GM10266 (cell line): ENCODE results near the gene MTX1.

ENCODE experiments used
- DNase-seq: peaks from one replicate; pipeline ENCODE4 v3.0.0; 2012; ENCODE audit errors: extremely low spot score
- CTCF ChIP-seq: IDR thresholded peaks from 2 replicates; pipeline ENCODE4 v1.5.1; 2012; ENCODE audit warnings: mild to moderate bottlenecking, low read depth; ENCODE audit not compliant: control insufficient read depth, insufficient read depth; ENCODE audit errors: missing control alignments

Gene MTX1

GRCh38 chr1:155177192-155177917 is 31.1 kb upstream of the MTX1 start:
- DNase-seq, result no peak

GRCh38 chr1:155177918-155178281 is 30.6 kb upstream of the MTX1 start:
- no peak for DNase-seq
- no peak for TF ChIP-seq CTCF

More at GRCh38 chr1:155177192-155177917, 31.1 kb upstream of the MTX1 start:
- TF ChIP-seq CTCF, result no peak

GRCh38 chr1:155178441-155179111 is 29.9 kb upstream of the MTX1 start:
- TF ChIP-seq CTCF, result no peak
- DNase-seq, result no peak

GRCh38 chr1:155179112-155180031 is 29.1 kb upstream of the MTX1 start:
- no peak for DNase-seq
- TF ChIP-seq CTCF, result no peak

- no peak for DNase-seq
- TF ChIP-seq CTCF, result no peak
Observed at GRCh38 chr1:155181371-155182051, 27.0 kb upstream of the MTX1 start.

- TF ChIP-seq CTCF, result no peak
- no peak for DNase-seq
Observed at GRCh38 chr1:155182052-155182550, 26.4 kb upstream of the MTX1 start.
